Calu3 (cell line): Measurements from ENCODE around the gene FAM124A. TPM values are rescaled to one million over a fixed set of nuclear protein-coding genes. Genes with fewer than 3 reads are reported as not detected.

Experiments used
- BruUV-seq: library from RNA; stranded (reverse); fragments of 400-500 nt; replicated peaks from 2 replicates; lab custom pipeline; 2021; lab: Mats Ljungman, UMichigan
- CTCF ChIA-PET: fragments of 300-600 bp; sonication (Branson Sonifier 250); formaldehyde crosslinking; loops from one replicate; lab custom pipeline; 2022; ENCODE audit warnings: antibody characterized with exemption; lab: Charles Lee
- DNase-seq: peaks from one replicate; pipeline ENCODE4 v3.0.0; 2022
- H3K27ac Mint-ChIP-seq: one replicate; pipeline ENCODE4 v1.8.0; 2022; ENCODE audit warnings: mixed read lengths; ENCODE audit not compliant: unreplicated experiment
- H3K27me3 Mint-ChIP-seq: one replicate; pipeline ENCODE4 v1.8.0; 2022; ENCODE audit warnings: mixed read lengths; ENCODE audit not compliant: unreplicated experiment
- H3K36me3 Mint-ChIP-seq: one replicate; pipeline ENCODE4 v1.8.0; 2022; ENCODE audit warnings: mild to moderate bottlenecking, moderate library complexity, mixed read lengths; ENCODE audit not compliant: insufficient read depth, unreplicated experiment
- H3K4me1 Mint-ChIP-seq: one replicate; pipeline ENCODE4 v1.8.0; 2022; ENCODE audit warnings: mild to moderate bottlenecking, low read depth, mixed read lengths; ENCODE audit not compliant: unreplicated experiment
- H3K4me3 Mint-ChIP-seq: one replicate; pipeline ENCODE4 v1.8.0; 2022; ENCODE audit warnings: mild to moderate bottlenecking, low read depth, moderate library complexity, mixed read lengths; ENCODE audit not compliant: unreplicated experiment
- H3K9me3 Mint-ChIP-seq: one replicate; pipeline ENCODE4 v1.8.0; 2022; ENCODE audit warnings: low read depth, mixed read lengths; ENCODE audit not compliant: unreplicated experiment
- intact Hi-C: fragments of 100-400 bp; cut with micrococcal nuclease; formaldehyde crosslinking; loops from one replicate; pipeline ENCODE4 v1.10.0; 2022; ENCODE audit not compliant: unreplicated experiment
- total RNA-seq: library from RNA; stranded (reverse); gene quantifications from 2 replicates; pipeline ENCODE4 v1.2.3, GENCODE V29; 2022
- TF ChIP-seq, protein P1 (sequence below): fragments of 200-600 bp; IDR thresholded peaks from one replicate; pipeline ENCODE4 v1.8.0; 2022; ENCODE audit warnings: antibody characterized with exemption; ENCODE audit not compliant: unreplicated experiment

The FAM124A gene
- total RNA-seq, 1 experiment from 2014 or later, result 0.12 TPM

DNA sequence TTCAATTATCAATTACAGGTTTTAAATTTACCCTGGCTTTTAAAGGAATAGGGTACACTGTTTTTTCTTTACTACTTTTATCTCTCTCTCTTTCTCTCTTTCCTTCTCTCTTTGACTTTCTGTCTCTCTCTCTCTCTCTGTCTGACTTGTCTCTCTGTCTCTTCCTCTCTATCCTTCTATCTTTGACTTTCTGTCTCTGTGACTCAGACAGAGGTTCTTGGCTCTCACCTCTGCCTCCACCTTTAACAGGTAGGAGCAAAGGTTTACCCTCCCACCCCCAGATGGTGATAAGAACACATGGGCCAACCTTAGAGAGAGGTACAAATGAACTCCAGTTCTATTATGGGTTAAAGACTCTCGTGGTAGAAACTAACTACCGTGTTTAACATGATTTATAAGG, 20.3 kb upstream of the FAM124A start:
- TF ChIP-seq, protein P1, sequence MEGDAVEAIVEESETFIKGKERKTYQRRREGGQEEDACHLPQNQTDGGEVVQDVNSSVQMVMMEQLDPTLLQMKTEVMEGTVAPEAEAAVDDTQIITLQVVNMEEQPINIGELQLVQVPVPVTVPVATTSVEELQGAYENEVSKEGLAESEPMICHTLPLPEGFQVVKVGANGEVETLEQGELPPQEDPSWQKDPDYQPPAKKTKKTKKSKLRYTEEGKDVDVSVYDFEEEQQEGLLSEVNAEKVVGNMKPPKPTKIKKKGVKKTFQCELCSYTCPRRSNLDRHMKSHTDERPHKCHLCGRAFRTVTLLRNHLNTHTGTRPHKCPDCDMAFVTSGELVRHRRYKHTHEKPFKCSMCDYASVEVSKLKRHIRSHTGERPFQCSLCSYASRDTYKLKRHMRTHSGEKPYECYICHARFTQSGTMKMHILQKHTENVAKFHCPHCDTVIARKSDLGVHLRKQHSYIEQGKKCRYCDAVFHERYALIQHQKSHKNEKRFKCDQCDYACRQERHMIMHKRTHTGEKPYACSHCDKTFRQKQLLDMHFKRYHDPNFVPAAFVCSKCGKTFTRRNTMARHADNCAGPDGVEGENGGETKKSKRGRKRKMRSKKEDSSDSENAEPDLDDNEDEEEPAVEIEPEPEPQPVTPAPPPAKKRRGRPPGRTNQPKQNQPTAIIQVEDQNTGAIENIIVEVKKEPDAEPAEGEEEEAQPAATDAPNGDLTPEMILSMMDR, result no peak
- Mint-ChIP-seq H3K27ac (no peak overlapping the region), H3K4me3 (no peak overlapping the region), H3K4me1 (peaks cover 21% of the 10 kb centered on the region), H3K9me3 (peaks cover 6% of the 10 kb centered on the region), H3K27me3 (peaks cover 14% of the 10 kb centered on the region), H3K36me3 (no peaks in the 10 kb centered on the region)
- intact Hi-C loops, result no loop called here
- DNase-seq, result no peak
- CTCF ChIA-PET, result no interaction called here
- no TSS peak for BruUV-seq

DNA sequence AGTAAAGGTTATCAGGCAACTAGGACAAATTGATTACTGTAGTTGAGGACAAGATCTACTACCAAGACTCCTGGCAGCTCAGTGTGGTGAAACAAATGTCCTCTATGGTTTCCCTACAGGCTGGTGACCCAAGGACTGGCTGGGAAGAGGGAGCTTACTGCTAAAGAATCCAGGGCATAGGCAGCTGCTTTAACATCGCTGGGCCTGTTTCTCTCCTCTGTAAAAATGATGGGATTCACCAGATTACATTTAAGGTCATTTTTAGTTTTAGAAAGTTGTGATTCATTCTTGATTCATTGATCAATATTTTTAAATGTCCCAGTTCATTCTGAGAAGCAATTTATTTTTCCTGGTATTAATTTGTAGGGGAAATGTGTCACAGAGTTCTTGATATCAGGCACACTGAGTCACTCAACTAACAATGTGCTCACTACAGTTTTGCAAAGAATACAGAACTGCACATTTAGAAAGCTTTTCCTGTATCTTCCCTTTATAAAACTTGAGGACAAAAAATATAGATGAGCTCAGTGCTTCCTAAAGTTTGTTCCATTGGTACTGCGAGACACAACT, 19.6 kb upstream of the FAM124A start:
- H3K4me1 Mint-ChIP-seq, result peaks cover 21% of the 10 kb centered on the region
- no peak for DNase-seq
- no peaks in the 10 kb centered on the region for H3K36me3 Mint-ChIP-seq
- no TSS peak for BruUV-seq
- TF ChIP-seq, protein P1, result no peak
- CTCF ChIA-PET, result interaction anchor here (0.5 kb wide), 1 partner anchor 586 kb away, joined by 3 read pairs; no protein-coding TSS in a partner anchor
- no peak overlapping the region for H3K27ac Mint-ChIP-seq
- no peak overlapping the region for H3K4me3 Mint-ChIP-seq
- intact Hi-C loops, result no loop called here
- peaks cover 13% of the 10 kb centered on the region for H3K27me3 Mint-ChIP-seq
- H3K9me3 Mint-ChIP-seq, result peaks cover 6% of the 10 kb centered on the region

GRCh38 chr13:51206584-51206983, 15.6 kb upstream of the FAM124A start:
- intact Hi-C loops, result no loop called here
- TF ChIP-seq, protein P1, result no peak
- Mint-ChIP-seq H3K9me3 (peaks cover 3% of the 10 kb centered on the region), H3K27me3 (peaks cover 39% of the 10 kb centered on the region), H3K36me3 (no peaks in the 10 kb centered on the region), H3K4me3 (no peak overlapping the region), H3K27ac (no peak overlapping the region), H3K4me1 (peaks cover 19% of the 10 kb centered on the region)
- CTCF ChIA-PET, result interaction anchor here (0.6 kb wide), 1 partner anchor 862 kb away, joined by 9 read pairs; no protein-coding TSS in a partner anchor
- BruUV-seq, result no TSS peak
- DNase-seq, result no peak

DNA sequence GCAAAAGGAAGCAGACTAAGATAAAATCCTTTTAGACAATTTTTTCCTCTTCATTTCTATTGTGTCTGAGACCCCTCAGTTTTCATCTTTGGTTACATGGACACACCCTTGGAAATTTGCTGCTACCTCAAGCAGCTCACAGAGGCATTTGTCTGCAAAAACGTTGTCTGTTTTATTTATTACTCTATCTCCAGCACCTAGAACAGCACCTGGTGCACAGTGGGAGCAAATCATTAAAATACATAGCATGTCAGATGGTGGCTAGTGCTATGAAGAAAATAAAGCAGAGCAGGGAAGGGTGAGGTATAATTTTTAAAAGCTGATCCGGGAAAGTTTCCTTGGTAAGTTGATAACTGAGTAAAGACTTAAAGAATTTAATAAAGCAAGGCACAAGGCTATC, 14.3 kb upstream of the FAM124A start:
- Mint-ChIP-seq H3K27ac (no peak overlapping the region), H3K4me1 (peaks cover 11% of the 10 kb centered on the region), H3K4me3 (no peak overlapping the region), H3K9me3 (no peaks in the 10 kb centered on the region), H3K36me3 (no peaks in the 10 kb centered on the region), H3K27me3 (peaks cover 44% of the 10 kb centered on the region)
- CTCF ChIA-PET, result no interaction called here
- no TSS peak for BruUV-seq
- DNase-seq, result no peak
- TF ChIP-seq, protein P1, result no peak
- intact Hi-C loops, result no loop called here
